Left colon (tissue), 2 donors: ENCODE results near the gene SLC7A1. TPM values are rescaled to one million over a fixed set of nuclear protein-coding genes. Genes with fewer than 3 reads are reported as not detected.

Experiments used
- ATAC-seq: fragments of 200-7000 bp; cut with Tn5 transposase; one replicate; pipeline ENCODE4 v1.9.1; 2020; ENCODE audit warnings: mild to moderate bottlenecking, moderate library complexity
- DNase-seq, 2 donors: peaks; one replicate each; pipeline ENCODE4 v3.0.0-alpha.2; 2020
- intact Hi-C, 2 donors: fragments of 100-400 bp; cut with DNase I in 1 of 2; cut with micrococcal nuclease in 1 of 2; formaldehyde crosslinking; loops; one replicate each; pipeline versions ENCODE4 v1.11.2 to v1.14.0; 2022; cut with DNase I, micrococcal nuclease
- total RNA-seq, 2 donors: library from RNA; stranded (reverse); fragmentation: NEBNext Ultra II Directional; extraction: Animal tissue kit (Norgen Biotek cat#: 25700); gene quantifications; one replicate each; pipeline ENCODE4 v1.2.1, GENCODE V29; 2021
- donor health status: DM: no; HTN: no; CAD: no.
- donor health status: DM: yes; HTN: yes; CAD: no.

The SLC7A1 gene
- total RNA-seq, 2 donors from 2014 or later: 39.9 to 56.9 TPM

GRCh38 chr13:29483623-29484022 is 111.9 kb downstream of the SLC7A1 start:
- DNase-seq (no peak), ATAC-seq (no peak)
- intact Hi-C loops: no loop called here

- intact Hi-C loops: no loop called here
- no peak for ATAC-seq
- DNase-seq: no peak
Observed at GRCh38 chr13:29483211-29483610, 112.3 kb downstream of the SLC7A1 start.

- intact Hi-C loops: no loop called here
- peak; percentile 73 for ATAC-seq
- no peak for DNase-seq
Observed at GRCh38 chr13:29482504-29482903, 113.0 kb downstream of the SLC7A1 start.

- DNase-seq: no peak
- intact Hi-C loops: no loop called here
- peak; percentile 80 for ATAC-seq
Observed at GRCh38 chr13:29481603-29482002, 113.9 kb downstream of the SLC7A1 start.

GRCh38 chr13:29480893-29481525 is 114.5 kb downstream of the SLC7A1 start:
- intact Hi-C loops: no loop called here
- DNase-seq: no peak
- ATAC-seq: peak; percentile 33

- no peak for ATAC-seq
- DNase-seq: no peak
- intact Hi-C loops: no loop called here
Observed at GRCh38 chr13:29479716-29480492, 115.6 kb downstream of the SLC7A1 start.

- no peak for DNase-seq
- intact Hi-C loops: no loop called here
- no peak for ATAC-seq
Observed at GRCh38 chr13:29476046-29476445, 119.4 kb downstream of the SLC7A1 start.

GRCh38 chr13:29474991-29475390 is 120.5 kb downstream of the SLC7A1 start:
- DNase-seq: no peak
- intact Hi-C loops: no loop called here
- no peak for ATAC-seq

GRCh38 chr13:29473166-29473565 is 122.3 kb downstream of the SLC7A1 start:
- no peak for DNase-seq
- no peak for ATAC-seq
- intact Hi-C loops: no loop called here

- intact Hi-C loops: no loop called here
- peak; percentile 56 for ATAC-seq
- DNase-seq: peak in 1 of 2 donors; percentile 74
Observed at GRCh38 chr13:29472332-29472961, 123.0 kb downstream of the SLC7A1 start.

GRCh38 chr13:29471551-29471950 is 123.9 kb downstream of the SLC7A1 start:
- DNase-seq: no peak
- intact Hi-C loops: no loop called here
- ATAC-seq: no peak

GRCh38 chr13:29465741-29466293 is 129.7 kb downstream of the SLC7A1 start:
- ATAC-seq (no peak), DNase-seq (peak in 1 of 2 donors; percentile 28)
- intact Hi-C loops: no loop called here

- DNase-seq (no peak), ATAC-seq (no peak)
- intact Hi-C loops: no loop called here
Observed at GRCh38 chr13:29464105-29464679, 131.3 kb downstream of the SLC7A1 start.

- no peak for ATAC-seq
- intact Hi-C loops: no loop called here
- DNase-seq: no peak
Observed at GRCh38 chr13:29459813-29460355, 135.6 kb downstream of the SLC7A1 start.
